Epithelial cell of proximal tubule (primary cell): ENCODE results near the gene OAS2. TPM values are rescaled to one million over a fixed set of nuclear protein-coding genes. Genes with fewer than 3 reads are reported as not detected.

Experiments used
- DNase-seq: peaks from one replicate; pipeline ENCODE4 v3.0.0-alpha.2; 2011; ENCODE audit warnings: low read depth
- H3K4me3 ChIP-seq: 2 replicates; pipeline ENCODE4 v1.5.1; 2011; ENCODE audit warnings: low read depth, mild to moderate bottlenecking, low read length
- total RNA-seq: library from RNA; depleted of rRNA; stranded (reverse); fragments of >200 nt; gene quantifications from 2 replicates; pipeline ENCODE4 v1.2.3, GENCODE V29; 2015
- TF ChIP-seq, protein P1 (sequence below): conservative IDR thresholded peaks from 2 replicates; pipeline ENCODE4 v1.5.1; 2012; ENCODE audit warnings: low read depth, mild to moderate bottlenecking, low read length

Gene OAS2
- total RNA-seq, 1 donor from 2014 or later: 2.5 TPM

DNA sequence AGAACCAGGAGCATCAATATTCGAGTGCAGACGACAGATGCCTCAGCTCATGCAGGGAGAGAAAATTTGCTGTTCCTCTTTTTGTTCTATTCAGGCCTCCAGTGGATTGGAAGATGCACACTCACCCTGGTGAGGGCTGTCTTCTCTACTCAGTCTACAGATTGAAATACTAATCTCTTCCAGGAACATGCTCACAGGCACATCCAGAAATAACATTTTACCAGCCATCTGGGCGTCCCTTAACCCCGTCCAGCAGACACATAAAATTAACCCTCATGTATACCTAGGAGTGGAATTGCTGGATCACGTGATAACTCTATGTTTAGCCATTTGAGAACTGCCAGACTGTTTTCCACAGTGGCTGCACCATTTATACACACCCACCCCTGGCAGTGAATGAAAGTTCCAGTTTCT lies 4.5 kb upstream of the OAS2 start:
- no peak for DNase-seq
- TF ChIP-seq, protein P1, sequence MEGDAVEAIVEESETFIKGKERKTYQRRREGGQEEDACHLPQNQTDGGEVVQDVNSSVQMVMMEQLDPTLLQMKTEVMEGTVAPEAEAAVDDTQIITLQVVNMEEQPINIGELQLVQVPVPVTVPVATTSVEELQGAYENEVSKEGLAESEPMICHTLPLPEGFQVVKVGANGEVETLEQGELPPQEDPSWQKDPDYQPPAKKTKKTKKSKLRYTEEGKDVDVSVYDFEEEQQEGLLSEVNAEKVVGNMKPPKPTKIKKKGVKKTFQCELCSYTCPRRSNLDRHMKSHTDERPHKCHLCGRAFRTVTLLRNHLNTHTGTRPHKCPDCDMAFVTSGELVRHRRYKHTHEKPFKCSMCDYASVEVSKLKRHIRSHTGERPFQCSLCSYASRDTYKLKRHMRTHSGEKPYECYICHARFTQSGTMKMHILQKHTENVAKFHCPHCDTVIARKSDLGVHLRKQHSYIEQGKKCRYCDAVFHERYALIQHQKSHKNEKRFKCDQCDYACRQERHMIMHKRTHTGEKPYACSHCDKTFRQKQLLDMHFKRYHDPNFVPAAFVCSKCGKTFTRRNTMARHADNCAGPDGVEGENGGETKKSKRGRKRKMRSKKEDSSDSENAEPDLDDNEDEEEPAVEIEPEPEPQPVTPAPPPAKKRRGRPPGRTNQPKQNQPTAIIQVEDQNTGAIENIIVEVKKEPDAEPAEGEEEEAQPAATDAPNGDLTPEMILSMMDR: no peak
- H3K4me3 ChIP-seq: no peak overlapping the region

- TF ChIP-seq, protein P1: no peak
- no peak for DNase-seq
These were observed 3.4 kb upstream of the OAS2 start for GRCh38 chr12:112974904-112975303.

GRCh38 chr12:112977139-112977538 lies 1.2 kb upstream of the OAS2 start:
- DNase-seq: no peak
- H3K4me3 ChIP-seq: no peak overlapping the region
- TF ChIP-seq, protein P1: no peak

More at GRCh38 chr12:112974904-112975303, 3.4 kb upstream of the OAS2 start:
- no peak overlapping the region for H3K4me3 ChIP-seq

GRCh38 chr12:112977641-112978040 lies 678 bp upstream of the OAS2 start:
- TF ChIP-seq, protein P1: no peak
- no peak overlapping the region for H3K4me3 ChIP-seq
- DNase-seq: no peak

DNA sequence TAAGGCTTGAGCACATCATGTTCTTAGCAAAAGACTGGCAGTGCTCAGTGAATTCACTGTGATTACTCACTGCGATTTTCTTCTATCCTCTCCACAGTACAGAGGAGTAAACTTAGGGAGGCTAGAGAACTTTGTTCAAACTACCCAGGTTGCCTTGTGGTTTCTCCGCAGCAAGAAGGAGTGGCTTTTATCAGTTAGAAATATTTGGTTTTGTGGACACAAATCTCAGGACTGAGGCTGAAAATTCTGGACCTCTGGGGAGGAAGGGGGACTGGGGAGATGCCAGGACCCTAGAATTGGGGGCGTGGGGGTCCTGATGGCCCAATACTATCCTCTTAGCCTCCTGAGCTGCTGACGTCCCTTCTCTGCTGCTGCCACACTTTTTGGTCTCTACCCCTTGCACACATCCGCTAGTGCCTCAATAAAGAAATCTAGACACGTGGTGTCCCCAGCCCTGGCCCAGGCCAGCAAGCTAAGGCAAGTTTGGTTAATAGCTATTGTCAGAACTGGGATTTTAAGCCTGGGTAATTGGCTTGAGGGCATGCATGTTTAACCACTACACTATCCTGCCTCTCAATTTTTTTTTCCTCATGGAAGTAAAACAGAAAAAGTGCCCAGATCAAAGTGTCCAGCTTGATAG lies 842 bp downstream of the OAS2 start:
- DNase-seq: no peak
- H3K4me3 ChIP-seq: no peak overlapping the region

DNA sequence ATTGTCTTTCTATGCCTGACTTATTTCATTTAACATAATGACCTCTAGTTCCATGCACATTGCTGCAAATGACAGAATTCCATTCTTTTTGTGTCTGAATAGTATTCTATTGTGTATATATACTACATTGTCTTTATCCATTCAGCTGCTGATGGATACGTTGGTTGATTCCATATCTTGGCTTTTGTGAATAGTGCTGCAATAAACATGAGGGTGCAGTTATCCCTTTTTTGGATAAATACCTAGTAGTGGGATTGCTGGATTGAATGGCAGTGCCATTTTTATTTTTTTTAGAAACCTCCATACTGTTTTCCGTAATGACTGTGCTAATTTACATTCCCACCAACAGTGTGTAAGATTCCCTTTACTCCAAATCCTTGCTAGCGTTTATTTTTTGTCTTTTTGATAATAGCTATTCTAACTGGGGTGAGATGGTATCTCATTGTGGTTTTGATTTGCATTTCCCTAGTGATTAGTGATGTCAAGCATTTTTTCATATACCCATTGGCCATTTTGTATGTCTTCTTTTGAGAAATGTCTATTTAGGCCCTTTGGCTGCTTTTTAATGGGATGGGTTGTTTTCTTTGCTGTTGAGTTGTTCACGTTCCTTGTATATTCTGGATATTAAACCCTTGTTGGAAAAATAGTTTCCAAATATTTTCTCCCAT lies 2.3 kb downstream of the OAS2 start:
- no peak overlapping the region for H3K4me3 ChIP-seq
- TF ChIP-seq, protein P1: no peak
- DNase-seq: no peak

More for the DNA sequence above, 842 bp downstream of the OAS2 start:
- TF ChIP-seq, protein P1: no peak
